ENCODE results near the gene POLK.

GRCh38 chr5:75521195-75521594, 9.5 kb downstream of the POLK start:
- no peak for TF ChIP-seq CTCF (IDR thresholded peaks at IDR 0.05)
- TF ChIP-seq POLR2A (IDR thresholded peaks at IDR 0.05): no peak

Measured in body of pancreas (tissue), 4 donors.